RPMI7951 (cell line): Measurements from ENCODE around the gene NDUFA11. TPM values are rescaled to one million over a fixed set of nuclear protein-coding genes. Genes with fewer than 3 reads are reported as not detected.
"Not testable (repeated sequence)": the region's sequence is repeated elsewhere in the genome, so short reads cannot be mapped to it uniquely, and the experiment has no call there.

Experiments used
- DNase-seq: peaks from one replicate; pipeline ENCODE4 v3.0.0-alpha.2; 2012; ENCODE audit warnings: low read depth
- total RNA-seq: library from RNA; depleted of rRNA; stranded (reverse); fragments of >200 nt; shearing (Covaris generic); gene quantifications from 2 replicates; pipeline ENCODE4 v1.2.3, GENCODE V29; 2014

Gene NDUFA11
- total RNA-seq, 1 experiment from 2014 or later: 521 TPM

DNA sequence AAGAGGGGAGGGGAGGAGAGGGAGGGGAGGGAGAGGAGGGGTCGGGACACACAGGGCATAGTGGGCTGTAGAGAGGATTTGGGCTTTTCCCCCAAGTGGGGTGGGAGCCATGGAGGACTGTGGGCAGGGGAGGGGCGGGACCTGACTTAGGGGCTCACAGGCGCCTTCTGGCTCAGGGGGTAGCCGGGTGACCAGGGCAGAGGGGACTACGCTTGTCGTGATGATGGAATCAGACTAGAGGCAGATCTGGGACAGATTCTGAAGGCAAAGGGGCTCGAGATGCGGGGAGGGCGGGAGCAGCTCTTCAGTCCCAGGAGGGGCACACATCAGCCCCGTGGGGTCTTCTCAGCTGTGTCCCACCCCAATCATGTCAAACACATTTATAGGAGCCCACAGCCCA is 13.5 kb downstream of the NDUFA11 start:
- no peak for DNase-seq

DNA sequence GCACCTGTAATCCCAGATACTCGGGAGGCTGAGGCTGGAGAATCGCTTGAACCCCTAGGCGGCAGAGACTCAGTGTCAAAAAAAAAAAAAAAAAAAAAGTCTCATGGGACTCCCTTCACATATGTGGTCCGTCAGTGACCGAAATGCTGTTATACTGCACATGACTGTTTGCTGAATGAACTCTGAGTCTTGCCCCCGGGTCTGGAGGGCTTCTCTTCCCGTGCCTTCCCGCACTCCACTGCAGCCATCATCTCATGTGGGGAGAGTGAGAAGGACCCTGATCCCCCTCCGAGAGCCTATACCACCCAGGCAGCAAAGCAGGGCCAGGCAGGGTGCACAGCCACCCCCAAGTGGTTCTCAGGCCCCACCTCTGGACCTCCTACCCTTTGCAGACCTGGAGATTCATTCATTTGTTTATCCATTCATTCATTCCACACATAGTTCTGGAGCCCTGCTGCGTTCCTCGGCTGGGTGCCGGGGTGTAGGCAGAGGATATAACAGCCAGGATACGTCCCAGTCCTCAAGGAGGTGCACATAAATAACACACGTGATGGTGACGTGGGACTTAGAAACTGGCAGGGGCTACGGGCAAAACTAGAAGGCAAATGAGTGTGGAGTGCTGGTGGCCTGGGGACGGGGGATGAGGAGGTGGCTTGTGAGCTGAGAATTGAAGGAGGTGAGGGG is 14.2 kb downstream of the NDUFA11 start:
- no peak for DNase-seq

DNA sequence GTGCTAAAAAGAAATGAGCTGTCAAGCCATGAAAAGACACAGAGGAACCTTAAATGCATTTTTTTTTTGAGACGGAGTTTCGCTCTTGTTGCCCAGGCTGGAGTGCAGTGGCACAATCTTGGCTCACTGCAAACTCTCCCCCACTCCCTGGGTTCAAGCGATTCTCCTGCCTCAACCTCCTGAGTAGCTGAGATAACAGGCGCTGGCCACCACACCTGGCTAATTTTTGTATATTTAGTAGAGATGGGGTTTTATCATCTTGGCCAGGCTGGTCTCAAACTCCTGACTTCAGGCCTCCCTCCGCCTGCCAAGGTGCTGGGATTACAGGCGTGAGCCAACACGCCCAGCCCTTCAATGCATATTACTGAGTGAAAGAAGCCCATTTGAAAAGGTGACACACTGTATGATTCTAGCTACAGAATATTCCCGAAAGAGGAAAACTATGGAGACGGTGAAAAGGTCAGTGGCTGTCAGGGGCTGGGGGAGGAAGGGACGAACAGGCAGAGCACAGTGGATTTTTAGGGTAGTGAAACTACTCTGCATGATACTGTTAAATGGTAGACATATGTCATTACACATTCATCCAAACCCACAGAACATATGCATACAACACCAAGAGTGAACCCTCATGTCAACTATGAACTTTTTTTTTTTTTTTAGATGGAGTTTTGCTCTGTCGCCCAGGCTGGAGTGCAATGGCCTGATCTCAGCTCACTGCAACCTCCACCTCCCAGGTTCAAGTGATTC is 19.4 kb downstream of the NDUFA11 start:
- DNase-seq: not testable (repeated sequence)

DNA sequence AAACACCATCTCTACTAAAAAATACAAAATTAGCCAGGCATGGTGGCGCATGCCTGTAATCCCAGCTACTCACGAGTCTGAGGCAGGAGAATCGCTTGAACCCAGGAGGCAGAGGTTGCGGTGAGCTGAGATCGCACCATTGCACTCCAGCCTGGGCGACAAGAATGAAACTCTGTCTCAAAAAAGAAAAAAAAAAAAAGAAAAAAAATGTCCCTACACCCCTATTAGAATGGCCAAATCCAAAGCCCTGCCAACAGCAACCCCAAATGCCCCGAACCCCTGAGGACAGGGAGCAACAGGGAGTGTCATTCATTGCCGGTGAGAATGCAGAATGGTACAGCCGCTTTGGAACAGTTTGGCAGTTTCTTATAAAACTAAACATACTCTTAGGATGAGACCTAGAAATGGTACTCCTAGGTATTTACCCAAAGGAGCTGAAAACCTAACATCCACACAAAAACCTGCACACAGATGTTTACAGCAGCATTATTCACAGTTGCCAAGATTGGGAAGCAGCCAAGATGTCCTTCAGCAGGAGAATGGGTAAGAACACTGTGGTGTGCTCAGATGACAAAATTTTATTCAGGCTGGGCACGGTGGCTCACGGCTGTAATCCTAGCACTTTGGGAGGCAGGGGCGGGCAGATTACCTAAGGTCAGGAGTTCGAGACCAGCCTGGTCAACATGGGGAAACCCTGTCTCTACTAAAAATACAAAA is 20.3 kb downstream of the NDUFA11 start:
- not testable (repeated sequence) for DNase-seq

DNA sequence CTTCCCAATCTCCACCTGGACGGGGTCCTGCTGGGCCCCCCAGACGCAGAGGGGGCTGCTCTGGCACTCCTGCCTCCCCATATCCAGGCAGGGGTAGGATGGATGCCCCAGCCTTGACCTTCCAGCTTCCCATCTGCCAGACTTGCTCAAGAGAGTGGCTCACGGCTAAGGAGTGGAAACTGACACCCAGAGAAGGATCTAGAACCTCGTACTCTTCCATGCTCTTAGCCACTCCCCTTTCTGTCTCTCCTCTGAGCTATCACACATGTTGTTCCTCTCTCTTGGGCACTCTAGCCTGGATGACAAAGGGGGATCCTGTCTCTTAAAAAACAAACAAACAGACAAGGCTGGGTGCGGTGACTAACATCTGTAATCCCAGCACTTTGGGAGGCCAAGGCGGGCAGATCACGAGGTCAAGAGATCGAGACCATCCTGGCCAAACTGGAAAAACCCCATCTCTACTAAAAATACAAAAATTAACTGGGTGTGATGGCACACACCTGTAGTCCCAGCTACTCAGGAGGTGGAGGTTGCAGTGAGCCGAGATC is 21.1 kb downstream of the NDUFA11 start:
- DNase-seq: peak; percentile 15

DNA sequence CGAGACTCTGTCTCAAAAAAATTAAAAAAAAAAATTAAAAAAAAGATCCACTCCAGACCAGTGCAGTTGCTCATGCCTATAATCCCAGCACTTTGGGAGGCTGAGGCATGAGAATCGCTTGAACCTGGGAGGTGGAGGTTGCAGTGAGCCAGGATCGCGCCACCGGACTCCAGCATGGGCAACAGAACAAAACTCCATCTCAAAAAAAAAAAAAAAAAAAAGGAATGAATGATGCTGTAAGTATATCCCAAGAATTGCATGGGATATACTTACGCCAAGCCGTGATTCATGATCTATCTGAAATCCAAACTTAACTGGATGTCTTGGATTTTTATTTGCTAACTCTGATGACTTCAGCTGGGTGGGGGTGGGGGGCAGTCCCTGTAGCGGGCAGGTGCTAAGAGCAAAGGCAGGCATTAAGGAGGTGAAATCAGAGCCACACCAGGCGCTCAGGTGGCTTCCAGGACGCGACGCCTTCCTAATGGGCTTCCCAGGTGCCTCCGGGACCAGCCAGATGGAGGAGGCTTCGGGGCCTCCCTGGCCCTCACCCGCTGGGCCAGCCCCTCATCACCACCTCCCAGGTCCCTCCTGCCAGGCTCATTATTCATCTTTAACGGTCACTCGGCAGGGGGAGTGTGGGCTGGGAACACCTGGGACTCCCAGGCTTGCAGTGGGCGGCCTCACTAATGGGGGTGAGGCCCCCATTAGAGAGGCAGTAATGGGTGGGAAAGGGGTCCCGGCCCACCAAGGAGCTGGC is 21.9 kb downstream of the NDUFA11 start:
- no peak for DNase-seq

DNA sequence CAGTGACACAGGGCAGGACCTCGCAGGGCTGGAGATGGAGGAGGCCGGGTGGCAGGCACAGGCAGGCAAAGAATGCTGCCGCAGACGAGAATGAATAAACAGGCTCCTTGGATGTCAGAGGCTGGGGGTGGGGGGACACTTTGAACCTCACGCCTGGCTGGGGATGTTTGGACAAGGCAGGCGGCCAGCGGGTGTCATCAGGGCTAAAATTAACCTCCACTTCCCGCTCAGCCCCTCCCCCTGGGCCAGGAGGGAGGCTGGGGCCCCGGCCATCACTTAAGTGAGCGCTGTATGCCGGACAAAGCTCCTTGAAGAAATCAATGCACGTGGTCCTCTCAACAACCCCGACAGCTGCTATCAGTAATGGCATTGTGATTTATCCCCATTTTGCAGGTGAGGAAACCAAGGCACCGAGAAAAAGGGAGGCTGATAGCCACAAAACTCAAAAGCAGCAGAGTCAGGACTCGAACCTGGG is 22.9 kb downstream of the NDUFA11 start:
- peak; percentile 28 for DNase-seq

DNA sequence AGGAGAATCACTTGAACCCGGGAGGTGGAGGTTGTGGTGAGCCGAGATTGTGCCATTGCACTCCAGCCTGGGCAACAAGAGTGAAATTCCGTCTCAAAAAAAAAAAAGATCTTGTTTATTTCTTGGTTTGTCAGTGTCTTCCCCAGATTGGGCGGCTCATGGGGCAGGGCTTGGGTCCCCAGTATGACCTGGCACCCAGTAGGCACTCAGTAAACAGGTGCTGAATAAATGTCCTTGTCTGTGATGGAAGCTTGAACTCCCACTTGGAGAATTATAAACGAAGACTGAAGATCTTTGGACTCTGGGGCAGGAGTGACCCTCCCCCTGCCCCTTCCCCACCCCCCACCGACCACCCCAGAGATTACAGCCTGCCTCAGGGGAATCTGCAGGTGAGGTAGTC is 23.4 kb downstream of the NDUFA11 start:
- DNase-seq: no peak

DNA sequence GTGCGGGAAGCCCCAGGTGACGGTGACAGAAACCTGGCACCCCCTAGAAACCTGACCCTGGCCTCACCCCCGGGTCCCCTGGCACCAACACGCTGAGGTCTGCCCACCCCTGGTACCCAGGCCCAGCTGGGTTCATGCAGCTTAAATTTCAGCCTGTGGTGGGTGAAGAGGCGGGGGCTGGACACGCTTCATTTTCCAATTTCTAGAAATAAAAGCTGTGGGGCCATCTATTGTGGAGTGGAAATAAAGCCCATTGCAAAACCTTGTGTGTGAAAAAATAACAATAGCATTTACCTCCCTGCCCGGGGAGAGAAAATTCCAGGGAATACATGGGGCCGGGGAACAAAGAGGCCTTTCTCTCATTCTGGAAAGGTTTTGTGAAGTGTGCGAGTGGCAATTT is 25.7 kb downstream of the NDUFA11 start:
- no peak for DNase-seq

DNA sequence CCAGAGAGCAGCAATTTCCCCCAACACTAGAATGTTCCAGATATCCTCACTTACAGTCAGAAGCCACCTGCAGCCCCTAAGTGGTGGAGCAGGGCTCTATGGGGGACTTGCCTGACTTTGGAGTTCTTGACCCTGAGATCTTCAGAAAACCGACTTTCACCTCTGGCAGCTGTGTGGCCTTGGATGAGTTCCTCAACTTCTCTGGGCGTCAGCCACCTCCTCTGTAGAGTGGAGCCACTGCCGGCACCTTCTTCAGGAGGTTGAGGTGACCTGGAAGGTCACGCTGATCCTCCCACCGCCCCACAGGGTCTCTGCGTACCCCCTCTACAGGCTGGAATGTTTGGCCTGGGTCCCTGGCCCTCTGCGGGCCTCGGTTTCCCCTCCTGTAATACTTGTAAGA is 26.2 kb downstream of the NDUFA11 start:
- no peak for DNase-seq

DNA sequence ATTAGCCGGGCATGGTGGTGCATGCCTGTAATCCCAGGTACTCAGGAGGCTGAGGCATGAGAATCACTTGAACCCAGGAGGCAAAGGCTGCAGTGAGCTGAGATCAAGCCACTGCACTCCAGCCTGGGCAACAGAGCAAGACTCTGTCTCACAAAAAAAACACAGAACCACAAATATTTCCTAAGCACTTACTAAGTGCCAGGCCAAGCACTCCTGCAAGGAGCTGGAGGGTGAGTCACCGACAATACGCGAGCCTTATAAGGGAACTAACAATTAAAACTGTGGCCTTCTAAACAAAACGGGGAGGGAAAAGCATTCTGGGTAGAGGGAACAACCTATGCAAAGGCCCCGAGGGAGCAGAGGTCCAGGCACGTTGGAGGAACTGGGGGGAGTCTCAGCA is 29.1 kb downstream of the NDUFA11 start:
- peak; percentile 65 for DNase-seq

DNA sequence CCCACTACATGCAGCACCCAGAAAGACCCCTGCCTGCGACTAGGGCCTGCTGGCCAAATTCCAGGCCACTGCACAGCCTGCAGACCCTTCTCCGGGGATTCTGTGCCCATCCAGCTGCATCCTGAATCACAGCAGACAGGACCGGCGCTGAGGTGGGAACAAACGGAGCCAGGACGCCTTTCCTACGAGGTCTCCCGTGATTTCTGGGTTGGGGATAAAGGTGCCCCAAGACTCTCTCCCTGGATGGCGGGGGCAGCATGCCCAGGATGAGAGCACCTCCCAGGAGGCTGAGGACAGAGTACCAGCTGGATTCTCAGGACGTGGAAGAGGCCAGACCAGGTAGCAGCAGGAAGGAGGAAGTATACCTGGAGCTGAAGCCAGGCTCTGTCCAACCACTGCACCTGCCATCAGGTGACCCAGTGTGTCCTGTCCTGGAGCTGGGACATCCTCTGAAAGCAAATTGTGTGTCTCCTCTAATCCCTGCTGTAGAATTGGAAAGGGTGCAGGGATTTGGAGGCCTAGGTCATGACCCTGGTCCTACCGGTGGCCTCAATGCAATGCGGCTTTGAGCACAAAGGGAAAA is 29.9 kb downstream of the NDUFA11 start:
- DNase-seq: no peak

DNA sequence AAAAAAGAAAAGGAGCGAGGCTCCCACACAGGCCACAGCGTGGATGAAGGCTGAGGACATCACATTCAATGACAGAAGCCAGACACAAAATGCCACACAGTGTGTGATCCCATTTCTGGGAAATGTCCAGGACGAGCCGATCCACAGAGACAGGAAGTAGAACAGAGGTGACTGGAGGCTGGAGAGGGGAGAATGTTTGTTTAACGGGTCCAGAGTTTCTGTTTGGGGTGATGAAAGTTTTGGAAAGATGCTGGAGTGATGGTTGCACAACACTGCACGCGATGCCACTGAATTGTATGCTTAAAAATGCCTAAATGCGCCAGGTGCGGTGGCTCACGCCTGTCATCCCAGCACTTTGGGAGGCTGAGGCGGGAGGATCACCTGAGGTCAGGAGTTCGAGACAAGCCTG is 32.6 kb downstream of the NDUFA11 start:
- DNase-seq: no peak

DNA sequence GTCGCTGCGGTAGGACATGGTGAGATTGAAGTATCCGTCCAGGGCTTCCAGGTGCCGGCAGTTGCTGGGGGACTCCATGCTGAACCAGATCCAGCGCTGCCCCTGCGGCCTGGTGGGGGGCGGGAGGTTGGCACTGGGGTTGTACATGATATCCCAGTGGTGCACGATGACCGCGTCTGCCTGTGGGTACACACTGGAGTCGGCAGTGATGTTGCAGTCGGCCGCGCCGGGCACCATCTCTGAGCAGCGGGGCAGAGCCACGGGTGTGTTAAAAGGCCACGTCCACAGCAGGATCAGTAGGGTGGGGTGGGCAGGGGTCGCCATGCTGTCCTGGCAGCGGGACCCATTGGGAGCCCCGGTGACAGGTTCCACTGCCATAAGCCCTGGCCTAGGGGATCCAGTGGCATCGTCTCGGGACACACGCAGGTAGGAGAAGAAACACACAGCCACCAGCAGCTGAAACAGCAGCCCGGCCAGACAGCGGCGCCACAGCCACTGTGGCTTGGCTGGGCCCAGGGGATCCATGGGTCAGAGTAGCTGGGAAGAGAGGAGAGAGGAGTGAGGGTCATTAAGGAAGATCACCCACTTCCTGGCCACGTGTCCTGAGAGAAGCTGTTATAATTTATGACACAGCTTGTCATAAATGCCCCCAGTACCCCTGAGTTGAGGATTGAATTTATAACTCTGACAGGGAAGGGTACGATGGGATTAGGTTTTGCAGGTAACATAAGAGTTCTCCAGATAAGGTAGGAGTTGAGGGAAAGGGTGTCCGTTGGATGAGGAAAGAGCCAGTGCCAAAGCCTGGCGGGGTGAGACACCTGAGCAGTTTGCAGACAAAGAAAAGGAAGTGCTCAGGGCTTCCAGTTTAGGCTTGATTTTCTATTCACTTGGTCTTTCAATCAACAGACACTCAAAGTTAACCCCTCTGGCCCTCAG is 36.1 kb downstream of the NDUFA11 start:
- DNase-seq: no peak

DNA sequence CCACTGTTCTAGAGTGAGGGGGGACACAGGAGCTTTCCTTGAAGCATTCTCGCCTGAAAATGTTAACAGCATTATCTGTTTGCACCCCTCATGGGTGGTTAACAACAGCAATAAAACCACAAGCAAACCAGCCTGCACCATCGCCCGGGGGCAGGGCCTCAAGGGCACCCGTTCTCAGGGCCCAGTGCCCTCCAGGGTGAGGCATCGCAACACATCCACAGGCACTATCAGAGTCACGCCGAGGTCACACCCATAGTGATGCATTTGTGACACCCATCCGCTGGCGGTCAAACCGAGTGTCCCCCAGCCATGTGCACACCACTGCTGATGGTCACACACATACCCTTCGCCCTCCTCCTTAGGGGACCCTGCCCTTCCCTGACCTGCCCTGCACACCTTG is 37.8 kb downstream of the NDUFA11 start:
- DNase-seq: no peak

DNA sequence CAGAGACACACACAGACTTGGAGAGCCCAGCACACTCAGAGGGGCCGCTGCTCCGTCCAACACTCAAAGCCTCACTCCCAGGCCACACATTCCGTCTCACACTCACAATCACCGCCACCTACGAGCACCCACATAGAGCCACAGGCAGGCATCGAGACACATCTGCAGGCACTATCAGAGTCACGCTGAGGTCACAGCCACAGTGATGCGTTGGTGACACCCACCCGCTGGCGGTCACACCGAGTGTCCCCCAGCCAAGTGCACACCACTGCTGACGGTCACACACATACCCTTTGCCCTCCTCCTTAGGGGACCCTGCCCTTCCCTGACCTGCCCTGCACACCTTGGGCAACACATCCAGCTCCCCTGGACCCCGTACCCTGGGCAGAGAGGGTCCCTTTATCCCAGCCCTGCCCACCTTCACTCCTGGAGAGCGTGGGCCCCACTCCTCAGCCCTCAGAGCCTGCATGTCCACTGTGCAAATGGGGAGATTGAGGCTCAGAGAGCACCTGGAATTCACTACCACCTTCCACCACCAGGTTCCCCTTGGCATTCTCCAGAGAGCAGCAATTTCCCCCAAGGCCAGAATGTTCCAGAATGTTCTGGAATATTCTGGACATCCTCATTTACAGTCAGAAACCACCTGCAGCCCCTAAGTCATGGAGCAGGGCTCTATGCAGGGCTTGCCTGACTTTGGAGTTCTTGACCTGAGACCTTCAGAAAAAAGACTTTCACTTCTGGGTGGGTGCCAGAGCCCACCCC is 38.7 kb downstream of the NDUFA11 start:
- DNase-seq: no peak

DNA sequence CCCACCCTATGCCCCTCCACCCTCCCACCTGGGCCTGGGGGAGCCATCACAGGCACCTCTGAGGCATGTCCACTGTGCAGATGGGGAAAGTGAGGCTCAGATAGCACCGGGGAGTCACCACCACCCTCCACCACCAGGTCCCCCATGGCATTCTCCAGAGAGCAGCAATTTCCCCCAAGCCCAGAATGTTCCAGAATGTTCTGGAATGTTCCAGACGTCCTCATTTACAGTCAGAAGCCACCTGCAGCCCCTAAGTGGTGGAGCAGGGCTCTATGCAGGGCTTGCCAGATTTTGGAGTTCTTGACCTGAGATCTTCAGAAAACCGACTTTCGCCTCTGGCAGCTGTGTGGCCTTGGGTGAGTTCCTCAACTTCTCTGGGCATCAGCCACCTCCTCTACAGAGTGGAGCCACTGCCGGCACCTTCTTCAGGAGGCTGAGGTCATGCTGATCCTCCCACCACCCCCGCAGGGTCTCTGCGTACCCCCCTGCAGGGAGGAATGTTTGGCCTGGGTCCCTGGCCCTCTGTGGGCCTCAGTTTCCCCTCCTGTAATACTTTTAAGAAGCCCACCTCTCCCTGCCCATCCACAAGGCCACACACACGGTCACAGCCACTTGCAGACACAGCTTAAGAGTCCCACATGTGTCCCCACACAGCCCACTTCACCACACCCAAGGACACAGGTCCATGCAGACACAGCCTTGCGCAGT is 39.4 kb downstream of the NDUFA11 start:
- no peak for DNase-seq

DNA sequence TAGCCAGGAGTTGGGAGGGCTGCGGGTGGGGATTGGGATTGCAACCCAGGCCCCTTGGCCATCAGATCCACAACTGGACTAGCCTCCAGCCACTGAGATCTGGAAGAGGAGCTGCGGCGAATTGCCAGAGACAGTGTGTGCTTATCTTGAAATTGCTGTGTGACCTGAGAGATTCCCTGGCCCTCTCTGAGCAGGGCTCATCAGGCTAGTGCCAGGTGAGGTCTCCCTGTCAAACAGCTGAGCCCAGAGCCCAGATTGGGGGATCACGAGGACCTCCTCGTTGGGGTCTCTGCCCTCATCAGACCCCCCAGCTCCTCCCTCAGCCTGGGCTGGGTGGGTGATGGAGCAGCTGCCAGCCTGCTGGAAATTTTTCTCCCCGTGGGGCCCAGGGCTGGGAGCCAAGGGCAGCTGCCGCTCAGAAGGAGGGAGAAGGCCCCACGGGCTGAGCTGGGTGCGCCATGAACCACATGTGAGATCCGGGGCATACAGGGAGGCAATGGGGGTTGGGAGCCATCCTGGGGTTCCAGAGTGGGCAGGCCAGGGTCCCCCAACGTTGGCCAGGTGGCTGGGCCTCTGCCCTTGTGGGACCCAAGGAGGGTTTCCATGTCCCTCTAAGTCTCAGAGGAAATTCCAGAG is 40.4 kb downstream of the NDUFA11 start:
- DNase-seq: no peak
